Keratinocyte (primary cell): ENCODE measurements around the gene FMR1.

Experiments
- CTCF ChIP-seq, 3 experiments: IDR thresholded peaks in 1 of 3; conservative IDR thresholded peaks in 1 of 3; optimal IDR thresholded peaks in 1 of 3; 2 replicates in 2 of 3; 3 replicates in 1 of 3; pipeline versions ENCODE3 to v1.5.1; 2011; ENCODE audit warnings: low read length in 3 of 3, mild to moderate bottlenecking in 3 of 3, moderate library complexity in 2 of 3, control low read depth in 1 of 3, inconsistent platforms in 1 of 3; ENCODE audit not compliant: insufficient read depth in 2 of 3; ENCODE audit errors: extremely low read depth in 1 of 3
- EZH2 ChIP-seq: IDR thresholded peaks from one replicate; pipeline ENCODE4 v1.6.1; 2012; ENCODE audit warnings: inconsistent platforms, mild to moderate bottlenecking, low read length, moderate library complexity

GRCh38 chrX:147890756-147891155 is 21.0 kb upstream of the FMR1 start:
- TF ChIP-seq CTCF (optimal IDR thresholded peaks at IDR 0.05 in 1 of 3, IDR thresholded peaks at IDR 0.05 in 1 of 3, conservative IDR thresholded peaks at IDR 0.05 in 1 of 3; ENCODE audit: extremely low read depth in 1 of 3, insufficient read depth in 2 of 3, low read length in 3 of 3) (no peak), EZH2 (no peak)
